Measurements from ENCODE around the gene CCN5. TPM values are rescaled to one million over a fixed set of nuclear protein-coding genes. Genes with fewer than 3 reads are reported as not detected.

Gene CCN5
- total and polyA plus RNA-seq, 2 of the 8 experiments (the other 6 are each of a cell fraction or from before 2014, with no cell fraction given): not detected

DNA sequence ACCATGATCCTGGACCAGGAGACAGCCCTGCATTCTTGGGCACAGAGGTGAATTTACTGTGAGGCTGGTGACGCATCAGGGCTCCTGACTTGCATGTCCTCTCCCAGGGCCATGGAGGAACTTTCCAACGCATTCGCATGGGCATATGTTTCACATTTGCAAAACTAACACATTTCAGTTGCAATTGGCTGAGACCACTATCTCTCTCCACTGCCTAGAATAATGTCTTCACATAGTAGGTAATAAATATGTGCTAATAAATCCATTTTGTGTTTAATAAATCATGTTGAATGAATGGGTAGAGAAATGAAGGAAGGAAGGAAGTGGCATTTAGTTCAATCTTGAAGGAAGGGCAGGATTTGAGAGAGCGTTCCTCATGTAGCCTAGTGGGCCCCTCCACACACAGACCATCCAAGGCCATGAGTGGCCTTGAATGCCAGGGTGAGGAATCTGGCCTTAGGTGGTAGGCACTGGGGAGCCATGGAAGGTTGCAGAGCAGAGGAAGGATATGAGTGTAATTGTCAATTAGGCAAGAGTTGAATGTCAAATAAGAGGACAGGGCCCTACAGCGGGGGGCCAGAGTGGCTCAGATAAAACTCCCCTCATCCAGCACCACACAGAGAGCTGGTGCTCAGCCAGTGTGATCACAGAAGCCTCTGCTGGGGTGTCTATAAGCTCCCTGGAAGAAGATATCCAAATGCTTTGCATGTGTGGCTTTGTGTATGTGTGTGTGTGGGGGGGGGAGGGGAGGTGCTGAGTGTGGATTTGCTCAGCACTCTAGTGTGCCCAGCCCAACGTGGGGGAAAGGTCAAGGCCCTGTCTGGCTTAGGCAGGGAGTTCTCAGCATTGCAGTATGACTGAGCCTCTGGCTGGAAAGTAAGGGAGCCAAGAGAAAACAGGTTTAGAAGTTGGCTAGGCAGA is 30.9 kb upstream of the CCN5 start:
- TF ChIP-seq EGR1 (IDR thresholded peaks at IDR 0.05; ENCODE audit: borderline replicate concordance, low read depth, low read length) (no peak), CBX5 (IDR thresholded peaks at IDR 0.05; ENCODE audit: low read depth, low read length) (no peak), RNF2 (IDR thresholded peaks at IDR 0.05; ENCODE audit: borderline replicate concordance, low read depth, low read length, missing control alignments, poor library complexity, severe bottlenecking) (no peak), HDAC2 (IDR thresholded peaks at IDR 0.05; ENCODE audit: borderline replicate concordance in 1 of 2, low read depth in 2 of 2, low read length in 2 of 2) (no peak), JUND (IDR thresholded peaks at IDR 0.05; ENCODE audit: low read length) (no peak)
- Histone ChIP-seq H3K18ac (ENCODE audit: extremely low read depth, low read length) (no peak overlapping the region; the same call in 1 of the 2 replicates), H2BK5ac (ENCODE audit: low read depth, low read length) (no peak overlapping the region; the same call in 1 of the 2 replicates), H2BK120ac (replicated peaks; ENCODE audit: low read depth, low read length) (peak overlapping the region; percentile 41), H3K56ac (replicated peaks; ENCODE audit: insufficient read length, low read depth, low read length) (no peak overlapping the region), H4K8ac (ENCODE audit: extremely low read depth, insufficient read depth, low read length) (0 out of 2 replicates have a peak overlapping the region, but pooled peaks have one; percentile 22), H3K23ac (ENCODE audit: insufficient read length) (no peak overlapping the region), H2AK5ac (ENCODE audit: low read depth, low read length) (no peak overlapping the region), H3K36me3 (ENCODE audit: control insufficient read depth in 2 of 4, insufficient read depth in 4 of 4, low read length in 3 of 4) (no peaks in the 10 kb centered on the region), H2BK20ac (ENCODE audit: low read length) (peak overlapping the region; percentile 62), H4K5ac (ENCODE audit: insufficient read length, low read depth, low read length) (no peak overlapping the region), H3K4ac (replicated peaks; ENCODE audit: insufficient read length, low read depth, low read length) (peak overlapping the region; percentile 10), H3K4me1 (replicated peaks in 1 of 4; ENCODE audit: control insufficient read depth in 3 of 4, insufficient read depth in 4 of 4, low read length in 3 of 4) (peaks cover 0 to 2% (median 0%) of the 10 kb centered on the region in 4 experiments; a peak in 1 of 7 replicates), H4K20me1 (replicated peaks in 1 of 2; ENCODE audit: control insufficient read depth in 1 of 2, insufficient read depth in 2 of 2, low read length in 2 of 2) (no peaks in the 10 kb centered on the region), H3K9me3 (ENCODE audit: insufficient read depth in 2 of 2, low read depth in 1 of 2, low read length in 1 of 2) (no peaks in the 10 kb centered on the region), H3K4me2 (ENCODE audit: insufficient read depth in 1 of 2, low read depth in 2 of 2, low read length in 2 of 2) (no peak overlapping the region), H3K27me3 (replicated peaks in 1 of 4; ENCODE audit: control insufficient read depth in 3 of 4, extremely low read depth in 1 of 4, insufficient read depth in 3 of 4, low read length in 3 of 4) (peaks cover 0 to 2% (median 0%) of the 10 kb centered on the region in 4 experiments; a peak in 2 of 7 replicates), H3K14ac (ENCODE audit: insufficient read length) (no peak overlapping the region), H4K91ac (replicated peaks; ENCODE audit: insufficient read length, low read length) (peak overlapping the region; percentile 34), H2BK15ac (ENCODE audit: low read length) (peak overlapping the region; percentile 98; the same call in 1 of the 2 replicates), H2AFZ (ENCODE audit: low read length) (peak overlapping the region; percentile 82), H3K79me2 (ENCODE audit: control insufficient read depth in 1 of 2, insufficient read depth in 2 of 2, low read length in 2 of 2) (no peaks in the 10 kb centered on the region), H3K79me1 (ENCODE audit: low read depth, low read length) (no peaks in the 10 kb centered on the region), H3K4me3 (ENCODE audit: extremely low read depth in 1 of 4, insufficient read depth in 2 of 4, low read depth in 3 of 4, low read length in 4 of 4) (no peak overlapping the region), H3K23me2 (ENCODE audit: low read depth, low read length) (no peaks in the 10 kb centered on the region), H3K27ac (ENCODE audit: low read depth, low read length) (no peak overlapping the region), H3K9ac (replicated peaks in 1 of 4; ENCODE audit: extremely low read depth in 1 of 4, low read depth in 3 of 4, low read length in 3 of 4) (no peak overlapping the region), H2BK12ac (ENCODE audit: low read depth, low read length) (peak overlapping the region; percentile 94)
- no peak for FAIRE-seq
- DNase-seq (ENCODE audit: low read depth in 1 of 2, low spot score in 2 of 2): no peak
- POLR2A ChIA-PET (ENCODE audit: partially characterized antibody): interaction anchor here (0.8 to 3.5 kb wide), 9 partner anchors 12 to 225 kb away, joined by 3 to 12 read pairs (median 3); partner anchors contain the start of gene PABPC1L
- CTCF ChIA-PET (ENCODE audit: partially characterized antibody): interaction anchor here (0.6 to 9.0 kb wide), 64 partner anchors 8 to 312 kb away, joined by 3 to 146 read pairs (median 4); partner anchors contain the start of genes ADA, CCN5 and KCNK15
- WGBS, 2 experiments (ENCODE audit: extremely low coverage in 1 of 2, insufficient coverage in 1 of 2, insufficient read length in 1 of 2, insufficient replicate concordance in 2 of 2, low coverage in 1 of 2, low lambda C conversion rate in 2 of 2, missing lambda C conversion rate in 1 of 2): 74% methylated on average over 6 of the region's 6 CpGs; no CpG with 5 or more reads in 1 of the 2 experiments

All from H1 (cell line).